Measurements from ENCODE around the gene PFDN2. TPM values are rescaled to one million over a fixed set of nuclear protein-coding genes. Genes with fewer than 3 reads are reported as not detected.
A peak's percentile ranks its signal among the peaks of the same experiment; 100 is the strongest.

The PFDN2 gene
- total RNA-seq, 1 donor from 2014 or later: 43.8 TPM

DNA sequence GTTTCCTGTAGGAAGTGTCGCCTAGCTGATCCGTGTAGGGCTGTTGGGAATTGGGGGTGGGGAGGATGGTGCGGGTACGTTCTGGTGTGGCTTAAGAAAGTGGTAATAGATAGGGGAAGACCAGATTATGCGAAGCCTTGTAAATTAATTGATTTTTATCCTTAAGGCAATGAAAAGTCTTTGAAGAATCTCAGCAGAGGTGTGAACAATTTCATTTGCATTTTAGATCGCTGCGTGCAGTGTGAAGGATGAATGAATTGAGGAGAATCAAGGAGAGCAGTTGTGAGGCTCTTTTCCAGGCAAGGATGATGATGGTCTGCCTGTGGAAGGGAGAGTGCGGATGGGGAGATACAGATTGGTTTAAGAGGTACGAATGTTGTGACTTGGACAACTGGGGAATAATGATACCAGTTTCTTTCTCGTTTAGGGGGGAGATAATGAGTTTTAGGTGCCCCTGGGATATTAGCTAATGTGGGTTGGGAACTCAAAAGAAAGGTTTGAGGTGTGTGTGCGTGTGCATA is 15.4 kb upstream of the PFDN2 start:
- Mint-ChIP-seq H3K4me1 (peaks cover 28% of the 10 kb centered on the region), H3K36me3 (ENCODE audit: low read depth) (peaks cover 27% of the 10 kb centered on the region), H3K27ac (no peak overlapping the region), H3K4me3 (no peak overlapping the region), H3K27me3 (no peaks in the 10 kb centered on the region), H3K9me3 (no peaks in the 10 kb centered on the region)
- intact Hi-C loops (cut with micrococcal nuclease): loop anchor here (2.0 kb wide), 1 partner anchor 296 kb away; no protein-coding TSS in a partner anchor
- ATAC-seq (ENCODE audit: low read depth) (peak; percentile 3), DNase-seq (no peak)
- ChIA-PET CTCF (interaction anchor here (0.7 to 2.4 kb wide), 6 partner anchors 16 to 381 kb away, joined by 3 to 7 read pairs (median 5); partner anchors contain the start of genes NIT1 and PFDN2), POLR2A (interaction anchor here (0.7 to 3.5 kb wide), 22 partner anchors 9 to 733 kb away, joined by 3 to 41 read pairs (median 5); partner anchors contain the start of genes ARHGAP30, B4GALT3, KLHDC9 and NDUFS2)
- no peak for TF ChIP-seq CTCF (IDR thresholded peaks at IDR 0.05)

GRCh38 chr1:161132410-161133219 is 14.8 kb upstream of the PFDN2 start, which contains the start of gene DEDD:
DEDD (minus strand) TSS chr1:161132667; CDS start chr1:161124462, 8,205 bp downstream.
- DNase-seq: peak; percentile 88
- peaks cover 34% of the 10 kb centered on the region for H3K36me3 Mint-ChIP-seq (ENCODE audit: low read depth)
- H3K27me3 Mint-ChIP-seq: no peaks in the 10 kb centered on the region
- H3K4me1 Mint-ChIP-seq: peaks cover 33% of the 10 kb centered on the region
- H3K4me3 Mint-ChIP-seq: no peak within 1 kb of the TSS
- POLR2A ChIA-PET: interaction anchor here (0.5 to 3.5 kb wide), 25 partner anchors 8 to 1042 kb away, joined by 3 to 41 read pairs (median 5); partner anchors contain the start of genes ARHGAP30, B4GALT3, KLHDC9 and NDUFS2
- ATAC-seq (ENCODE audit: low read depth): peak; percentile 92
- H3K9me3 Mint-ChIP-seq: no peaks in the 10 kb centered on the region
- no peak for TF ChIP-seq CTCF (IDR thresholded peaks at IDR 0.05)
- intact Hi-C loops (cut with micrococcal nuclease): loop anchor here (1.0 to 2.0 kb wide), 8 partner anchors 14 to 296 kb away; partner anchors contain the start of genes ARHGAP30, B4GALT3, KLHDC9 and NIT1
- CTCF ChIA-PET: interaction anchor here (0.7 to 2.4 kb wide), 6 partner anchors 15 to 381 kb away, joined by 3 to 7 read pairs (median 5); partner anchors contain the start of genes NIT1 and PFDN2
- no peak within 1 kb of the TSS for H3K27ac Mint-ChIP-seq

GRCh38 chr1:161131523-161132409 is 13.9 kb upstream of the PFDN2 start:
- TF ChIP-seq CTCF (IDR thresholded peaks at IDR 0.05): no peak
- Mint-ChIP-seq H3K9me3 (no peaks in the 10 kb centered on the region), H3K27me3 (no peaks in the 10 kb centered on the region), H3K36me3 (ENCODE audit: low read depth) (peaks cover 43% of the 10 kb centered on the region), H3K4me1 (peaks cover 41% of the 10 kb centered on the region), H3K27ac (no peak overlapping the region), H3K4me3 (no peak overlapping the region)
- ATAC-seq (ENCODE audit: low read depth) (no peak), DNase-seq (no peak)
- ChIA-PET POLR2A (interaction anchor here (0.6 to 3.5 kb wide), 20 partner anchors 7 to 1042 kb away, joined by 3 to 41 read pairs (median 6); partner anchors contain the start of genes ARHGAP30, B4GALT3, KLHDC9 and NDUFS2), CTCF (interaction anchor here (1.4 to 2.4 kb wide), 3 partner anchors 14 to 60 kb away, joined by 5 to 7 read pairs (median 5); partner anchors contain the start of genes NIT1 and PFDN2)
- intact Hi-C loops (cut with micrococcal nuclease): loop anchor here (1.0 to 2.0 kb wide), 8 partner anchors 13 to 295 kb away; partner anchors contain the start of genes ARHGAP30, B4GALT3, KLHDC9 and NIT1

GRCh38 chr1:161130266-161130665 is 12.4 kb upstream of the PFDN2 start:
- no peak for TF ChIP-seq CTCF (IDR thresholded peaks at IDR 0.05)

More at GRCh38 chr1:161130266-161130665, 12.4 kb upstream of the PFDN2 start:
- ATAC-seq (ENCODE audit: low read depth): no peak
- intact Hi-C loops (cut with micrococcal nuclease): no loop called here
- Mint-ChIP-seq H3K4me3 (peak overlapping the region; percentile 17), H3K4me1 (peaks cover 48% of the 10 kb centered on the region), H3K9me3 (no peaks in the 10 kb centered on the region), H3K27me3 (no peaks in the 10 kb centered on the region), H3K27ac (peak overlapping the region; percentile 13), H3K36me3 (ENCODE audit: low read depth) (peaks cover 51% of the 10 kb centered on the region)
- DNase-seq: no peak
- ChIA-PET POLR2A (interaction anchor here (0.6 to 1.0 kb wide), 2 partner anchors 9 to 20 kb away, joined by 3 to 4 read pairs; no protein-coding TSS in a partner anchor), CTCF (no interaction called here)
